HepG2 (cell line): Measurements from ENCODE around the gene CEACAM16. TPM values are rescaled to one million over a fixed set of nuclear protein-coding genes. Genes with fewer than 3 reads are reported as not detected.

Source experiments
- CHCHD3 ChIP-seq: sonication (generic); formaldehyde crosslinking; IDR thresholded peaks from 2 replicates; pipeline ENCODE4 v1.8.0; 2022; ENCODE audit warnings: mild to moderate bottlenecking, missing genetic modification reagents, moderate library complexity
- ELF3 ChIP-seq: IDR thresholded peaks from 2 replicates; pipeline ENCODE4 v1.6.1; 2016; ENCODE audit warnings: missing genetic modification reagents, missing compliant biosample characterization
- HIVEP1 ChIP-seq: sonication (generic); formaldehyde crosslinking; IDR thresholded peaks from 2 replicates; pipeline ENCODE4 v1.4.0; 2020; ENCODE audit warnings: mild to moderate bottlenecking, missing genetic modification reagents
- HOXA7 ChIP-seq: sonication (generic); formaldehyde crosslinking; IDR thresholded peaks from 2 replicates; pipeline ENCODE4 v1.8.1; 2022; ENCODE audit warnings: mild to moderate bottlenecking, missing genetic modification reagents, moderate library complexity
- KAT8 ChIP-seq: IDR thresholded peaks from 2 replicates; pipeline ENCODE4 v1.6.1; 2016; ENCODE audit warnings: missing genetic modification reagents, missing compliant biosample characterization
- KDM5B ChIP-seq: sonication (generic); formaldehyde crosslinking; IDR thresholded peaks from 2 replicates; pipeline ENCODE4 v1.4.0; 2020; ENCODE audit warnings: missing genetic modification reagents, mild to moderate bottlenecking, borderline replicate concordance
- MAZ ChIP-seq, 2 experiments: sonication (generic) in 1 of 2; formaldehyde crosslinking in 1 of 2; IDR thresholded peaks; 2 replicates each; pipeline versions ENCODE4 v1.5.0 to v1.6.1; 2012 to 2020; ENCODE audit warnings: low read depth in 2 of 2, mild to moderate bottlenecking in 2 of 2, borderline replicate concordance in 1 of 2, improper control_type of control experiment in 1 of 2, low read length in 1 of 2, missing genetic modification reagents in 1 of 2, moderate library complexity in 1 of 2
- NCOA5 ChIP-seq: sonication (generic); formaldehyde crosslinking; IDR thresholded peaks from 2 replicates; pipeline ENCODE4 v1.4.0; 2020; ENCODE audit warnings: missing genetic modification reagents
- PAF1 ChIP-seq: IDR thresholded peaks from 2 replicates; pipeline ENCODE4 v1.6.1; 2016; ENCODE audit warnings: missing genetic modification reagents, missing compliant biosample characterization
- PITX1 ChIP-seq: sonication (generic); formaldehyde crosslinking; IDR thresholded peaks from 2 replicates; pipeline ENCODE4 v1.5.1; 2020; ENCODE audit warnings: mild to moderate bottlenecking, missing genetic modification reagents
- RXRA ChIP-seq: sonication (generic); formaldehyde crosslinking; IDR thresholded peaks from 2 replicates; pipeline ENCODE4 v1.5.1; 2020; ENCODE audit warnings: missing genetic modification reagents
- SIX1 ChIP-seq: sonication (generic); formaldehyde crosslinking; IDR thresholded peaks from 2 replicates; pipeline ENCODE4 v1.4.0; 2020; ENCODE audit warnings: missing genetic modification reagents, borderline replicate concordance
- STAG1 ChIP-seq: sonication (generic); formaldehyde crosslinking; IDR thresholded peaks from 2 replicates; pipeline ENCODE4 v1.4.0; 2020; ENCODE audit warnings: missing genetic modification reagents
- U2AF1 ChIP-seq: fragments of 200-400 bp; formaldehyde crosslinking; optimal IDR thresholded peaks from 2 replicates; pipeline ENCODE3; 2017; ENCODE audit warnings: mild to moderate bottlenecking, low read depth, low read length
- ZEB1 ChIP-seq: IDR thresholded peaks from 2 replicates; pipeline ENCODE4 v1.6.1; 2012; ENCODE audit warnings: mild to moderate bottlenecking, low read depth, inconsistent platforms; ENCODE audit not compliant: insufficient replicate concordance
- ZFP41 ChIP-seq: sonication (generic); formaldehyde crosslinking; IDR thresholded peaks from 2 replicates; pipeline ENCODE4 v1.4.0; 2020; ENCODE audit warnings: mild to moderate bottlenecking, missing genetic modification reagents, borderline replicate concordance
- ZKSCAN1 ChIP-seq: fragments of 150-350 bp; IDR thresholded peaks from 2 replicates; pipeline ENCODE4 v1.6.1; 2014; ENCODE audit warnings: low read length
- ZNF451 ChIP-seq: sonication (generic); formaldehyde crosslinking; IDR thresholded peaks from 2 replicates; pipeline ENCODE4 v1.5.0; 2020; ENCODE audit warnings: mild to moderate bottlenecking, missing genetic modification reagents
- polyA plus RNA-seq, 8 experiments: library from polyadenylated mRNA; depleted of rRNA in 3 of 8; stranded (reverse) in 7 of 8; unstranded in 1 of 8; fragments of >200 nt; fragmentation: Illumina TruSeq in 4 of 8; extraction: Trizol in 4 of 8; gene quantifications; 2 replicates each; pipeline versions ENCODE4 v1.2.1 to v1.2.3, GENCODE V29; 2011 to 2016; ENCODE audit warnings: low read depth in 4 of 8, missing spikeins in 1 of 8, mixed read lengths in 1 of 8; ENCODE audit not compliant: insufficient read depth in 1 of 8
- total RNA-seq, 5 experiments: library from RNA; depleted of rRNA; stranded (reverse); fragments of >200 nt; fragmentation: Illumina TruSeq; extraction: Trizol; gene quantifications; 2 replicates each; pipeline ENCODE4 v1.2.3, GENCODE V29; 2016; ENCODE audit warnings: low read depth in 1 of 5
- TF ChIP-seq, protein P1 (sequence below): sonication (generic); formaldehyde crosslinking; IDR thresholded peaks from 2 replicates; pipeline ENCODE4 v1.5.1; 2020; ENCODE audit warnings: missing genetic modification reagents, mild to moderate bottlenecking, borderline replicate concordance
- TF ChIP-seq, protein P2 (sequence below): IDR thresholded peaks from 2 replicates; pipeline ENCODE4 v1.6.1; 2016; ENCODE audit warnings: low read depth, control low read depth
- TF ChIP-seq, protein P3 (sequence below): sonication (generic); formaldehyde crosslinking; IDR thresholded peaks from 2 replicates; pipeline ENCODE4 v1.4.0; 2020; ENCODE audit warnings: missing genetic modification reagents, mild to moderate bottlenecking, borderline replicate concordance
- TF ChIP-seq, protein P4 (sequence below): sonication (generic); formaldehyde crosslinking; IDR thresholded peaks from 2 replicates; pipeline ENCODE4 v1.4.0; 2020; ENCODE audit warnings: mild to moderate bottlenecking, low read depth, missing genetic modification reagents

The CEACAM16 gene
- total and polyA plus RNA-seq, 2 of the 13 experiments (the other 11 are each of a cell fraction or from before 2014, with no cell fraction given) = not detected

DNA sequence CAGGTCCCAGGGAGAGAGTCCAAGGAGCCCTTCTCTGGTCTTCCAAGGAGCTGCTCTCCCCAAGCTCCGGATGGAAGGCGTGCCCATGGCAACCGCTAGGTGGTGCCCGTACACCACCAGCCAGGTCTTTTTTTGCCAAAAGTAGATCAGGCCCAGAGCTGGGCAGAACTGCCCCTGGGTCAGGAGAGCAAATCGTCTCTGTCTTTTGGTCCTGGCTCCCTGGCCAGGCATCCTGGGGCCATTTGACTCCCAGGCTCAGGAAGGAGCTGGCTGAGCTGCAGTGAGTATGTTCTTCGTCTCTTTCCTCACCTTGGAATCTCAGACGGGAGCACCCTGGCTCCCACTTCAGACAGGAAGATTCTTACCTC, 25.0 kb downstream of the CEACAM16 start (continued):
- TF ChIP-seq PITX1 (CRISPR knock-in tag) (no peak; the same call in 1 of the 2 replicates), PAF1 (CRISPR knock-in tag) (no peak), ZFP41 (CRISPR knock-in tag) (no peak), HIVEP1 (CRISPR knock-in tag) (peak; percentile 82), MAZ (IDR thresholded peaks at IDR 0.05; ENCODE audit: borderline replicate concordance, low read depth, low read length) (no peak), MAZ (CRISPR knock-in tag; IDR thresholded peaks at IDR 0.05; ENCODE audit: low read depth) (peak; percentile 67; the same call in 1 of the 2 replicates), KAT8 (peak; percentile 38; the same call in 1 of the 2 replicates), CHCHD3 (CRISPR knock-in tag) (no peak), ELF3 (CRISPR knock-in tag) (peak; percentile 50), U2AF1 (no peak), SIX1 (CRISPR knock-in tag) (peak; percentile 35; the same call in 1 of the 2 replicates), ZKSCAN1 (no peak), NCOA5 (CRISPR knock-in tag) (0 out of 2 replicates have a peak, but pooled peaks have one; percentile 48), KDM5B (CRISPR knock-in tag) (peak; percentile 81), STAG1 (CRISPR knock-in tag) (peak; percentile 97), ZNF451 (CRISPR knock-in tag) (no peak), ZEB1 (no peak), HOXA7 (CRISPR knock-in tag) (no peak), RXRA (peak; percentile 47; the same call in 1 of the 2 replicates)
- TF ChIP-seq, protein P1, sequence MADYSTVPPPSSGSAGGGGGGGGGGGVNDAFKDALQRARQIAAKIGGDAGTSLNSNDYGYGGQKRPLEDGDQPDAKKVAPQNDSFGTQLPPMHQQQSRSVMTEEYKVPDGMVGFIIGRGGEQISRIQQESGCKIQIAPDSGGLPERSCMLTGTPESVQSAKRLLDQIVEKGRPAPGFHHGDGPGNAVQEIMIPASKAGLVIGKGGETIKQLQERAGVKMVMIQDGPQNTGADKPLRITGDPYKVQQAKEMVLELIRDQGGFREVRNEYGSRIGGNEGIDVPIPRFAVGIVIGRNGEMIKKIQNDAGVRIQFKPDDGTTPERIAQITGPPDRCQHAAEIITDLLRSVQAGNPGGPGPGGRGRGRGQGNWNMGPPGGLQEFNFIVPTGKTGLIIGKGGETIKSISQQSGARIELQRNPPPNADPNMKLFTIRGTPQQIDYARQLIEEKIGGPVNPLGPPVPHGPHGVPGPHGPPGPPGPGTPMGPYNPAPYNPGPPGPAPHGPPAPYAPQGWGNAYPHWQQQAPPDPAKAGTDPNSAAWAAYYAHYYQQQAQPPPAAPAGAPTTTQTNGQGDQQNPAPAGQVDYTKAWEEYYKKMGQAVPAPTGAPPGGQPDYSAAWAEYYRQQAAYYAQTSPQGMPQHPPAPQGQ (CRISPR knock-in tag) = no peak
- TF ChIP-seq, protein P2, sequence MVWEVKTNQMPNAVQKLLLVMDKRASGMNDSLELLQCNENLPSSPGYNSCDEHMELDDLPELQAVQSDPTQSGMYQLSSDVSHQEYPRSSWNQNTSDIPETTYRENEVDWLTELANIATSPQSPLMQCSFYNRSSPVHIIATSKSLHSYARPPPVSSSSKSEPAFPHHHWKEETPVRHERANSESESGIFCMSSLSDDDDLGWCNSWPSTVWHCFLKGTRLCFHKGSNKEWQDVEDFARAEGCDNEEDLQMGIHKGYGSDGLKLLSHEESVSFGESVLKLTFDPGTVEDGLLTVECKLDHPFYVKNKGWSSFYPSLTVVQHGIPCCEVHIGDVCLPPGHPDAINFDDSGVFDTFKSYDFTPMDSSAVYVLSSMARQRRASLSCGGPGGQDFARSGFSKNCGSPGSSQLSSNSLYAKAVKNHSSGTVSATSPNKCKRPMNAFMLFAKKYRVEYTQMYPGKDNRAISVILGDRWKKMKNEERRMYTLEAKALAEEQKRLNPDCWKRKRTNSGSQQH = no peak
- TF ChIP-seq, protein P3, sequence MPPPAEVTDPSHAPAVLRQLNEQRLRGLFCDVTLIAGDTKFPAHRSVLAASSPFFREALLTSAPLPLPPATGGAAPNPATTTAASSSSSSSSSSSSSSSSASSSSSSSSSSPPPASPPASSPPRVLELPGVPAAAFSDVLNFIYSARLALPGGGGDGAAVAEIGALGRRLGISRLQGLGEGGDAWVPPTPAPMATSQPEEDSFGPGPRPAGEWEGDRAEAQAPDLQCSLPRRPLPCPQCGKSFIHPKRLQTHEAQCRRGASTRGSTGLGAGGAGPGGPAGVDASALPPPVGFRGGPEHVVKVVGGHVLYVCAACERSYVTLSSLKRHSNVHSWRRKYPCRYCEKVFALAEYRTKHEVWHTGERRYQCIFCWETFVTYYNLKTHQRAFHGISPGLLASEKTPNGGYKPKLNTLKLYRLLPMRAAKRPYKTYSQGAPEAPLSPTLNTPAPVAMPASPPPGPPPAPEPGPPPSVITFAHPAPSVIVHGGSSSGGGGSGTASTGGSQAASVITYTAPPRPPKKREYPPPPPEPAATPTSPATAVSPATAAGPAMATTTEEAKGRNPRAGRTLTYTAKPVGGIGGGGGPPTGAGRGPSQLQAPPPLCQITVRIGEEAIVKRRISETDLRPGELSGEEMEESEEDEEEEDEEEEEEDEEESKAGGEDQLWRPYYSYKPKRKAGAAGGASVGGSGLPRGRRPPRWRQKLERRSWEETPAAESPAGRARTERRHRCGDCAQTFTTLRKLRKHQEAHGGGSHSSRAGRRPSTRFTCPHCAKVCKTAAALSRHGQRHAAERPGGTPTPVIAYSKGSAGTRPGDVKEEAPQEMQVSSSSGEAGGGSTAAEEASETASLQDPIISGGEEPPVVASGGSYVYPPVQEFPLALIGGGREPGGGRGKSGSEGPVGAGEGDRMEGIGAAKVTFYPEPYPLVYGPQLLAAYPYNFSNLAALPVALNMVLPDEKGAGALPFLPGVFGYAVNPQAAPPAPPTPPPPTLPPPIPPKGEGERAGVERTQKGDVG = no peak
- TF ChIP-seq, protein P4, sequence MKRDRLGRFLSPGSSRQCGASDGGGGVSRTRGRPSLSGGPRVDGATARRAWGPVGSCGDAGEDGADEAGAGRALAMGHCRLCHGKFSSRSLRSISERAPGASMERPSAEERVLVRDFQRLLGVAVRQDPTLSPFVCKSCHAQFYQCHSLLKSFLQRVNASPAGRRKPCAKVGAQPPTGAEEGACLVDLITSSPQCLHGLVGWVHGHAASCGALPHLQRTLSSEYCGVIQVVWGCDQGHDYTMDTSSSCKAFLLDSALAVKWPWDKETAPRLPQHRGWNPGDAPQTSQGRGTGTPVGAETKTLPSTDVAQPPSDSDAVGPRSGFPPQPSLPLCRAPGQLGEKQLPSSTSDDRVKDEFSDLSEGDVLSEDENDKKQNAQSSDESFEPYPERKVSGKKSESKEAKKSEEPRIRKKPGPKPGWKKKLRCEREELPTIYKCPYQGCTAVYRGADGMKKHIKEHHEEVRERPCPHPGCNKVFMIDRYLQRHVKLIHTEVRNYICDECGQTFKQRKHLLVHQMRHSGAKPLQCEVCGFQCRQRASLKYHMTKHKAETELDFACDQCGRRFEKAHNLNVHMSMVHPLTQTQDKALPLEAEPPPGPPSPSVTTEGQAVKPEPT = no peak
